GM12872 (cell line): ENCODE measurements around the gene SMIM36.

ENCODE experiments used
- CTCF ChIP-seq: IDR thresholded peaks from 3 replicates; pipeline ENCODE4 v1.5.1; 2011; ENCODE audit warnings: low read depth, mild to moderate bottlenecking, low read length, moderate library complexity; ENCODE audit not compliant: insufficient read depth

The SMIM36 gene

GRCh38 chr17:55418369-55419268 lies 92.6 kb downstream of the SMIM36 start:
- no peak for TF ChIP-seq CTCF

GRCh38 chr17:55417411-55418268 lies 93.6 kb downstream of the SMIM36 start:
- TF ChIP-seq CTCF, result no peak

GRCh38 chr17:55416470-55417052 lies 94.7 kb downstream of the SMIM36 start:
- no peak for TF ChIP-seq CTCF

GRCh38 chr17:55416000-55416399 lies 95.3 kb downstream of the SMIM36 start:
- TF ChIP-seq CTCF, result no peak

- TF ChIP-seq CTCF, result no peak
These were observed 96.3 kb downstream of the SMIM36 start for GRCh38 chr17:55414983-55415382.

- TF ChIP-seq CTCF, result no peak
These were observed 97.3 kb downstream of the SMIM36 start for GRCh38 chr17:55413825-55414489.

GRCh38 chr17:55411463-55411855 lies 99.8 kb downstream of the SMIM36 start:
- no peak for TF ChIP-seq CTCF
